GM18511 (cell line): ENCODE data around the gene EME2.

Experiments
- ATAC-seq: cut with Tn5 transposase; IDR thresholded peaks from one replicate; pipeline ENCODE4 v1.9.1; 2021; ENCODE audit warnings: mild to moderate bottlenecking, moderate library complexity; ENCODE audit not compliant: unreplicated experiment

EME2 gene

DNA sequence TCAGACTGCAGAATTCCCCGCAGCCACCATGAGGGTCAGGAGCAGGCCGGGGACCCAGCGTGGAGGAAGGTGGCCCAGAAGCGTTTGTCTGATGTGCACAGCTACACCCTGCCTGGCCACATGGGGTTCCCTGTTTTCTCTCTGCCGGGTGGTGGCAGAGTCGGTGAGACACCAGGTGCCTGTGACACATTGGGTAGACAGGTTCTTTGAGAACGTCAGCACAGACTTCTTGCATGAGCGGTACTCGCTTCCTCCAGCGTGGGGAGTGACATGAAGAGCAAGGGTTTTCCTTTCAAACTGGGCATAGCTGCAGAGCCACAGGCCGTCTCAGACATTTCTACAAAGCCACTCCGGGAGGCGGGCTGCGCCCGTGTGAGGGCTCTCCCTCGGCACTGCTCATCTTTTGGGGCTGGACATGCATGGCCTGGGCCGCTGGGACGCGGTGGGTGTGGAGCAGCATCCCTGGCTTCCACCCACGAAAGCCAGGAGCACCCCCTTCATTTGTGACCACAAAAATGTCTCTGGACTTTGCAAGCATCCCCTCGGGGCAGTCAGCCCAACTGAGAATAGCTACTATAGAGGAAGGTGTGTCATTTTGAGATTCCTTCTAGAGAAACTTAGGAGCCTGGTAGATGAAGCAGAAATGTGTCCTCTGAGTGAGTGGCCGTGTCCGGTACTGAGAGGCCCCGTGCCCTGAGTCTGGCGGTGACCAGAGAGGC is 27.3 kb upstream of the EME2 start:
- no peak for ATAC-seq

DNA sequence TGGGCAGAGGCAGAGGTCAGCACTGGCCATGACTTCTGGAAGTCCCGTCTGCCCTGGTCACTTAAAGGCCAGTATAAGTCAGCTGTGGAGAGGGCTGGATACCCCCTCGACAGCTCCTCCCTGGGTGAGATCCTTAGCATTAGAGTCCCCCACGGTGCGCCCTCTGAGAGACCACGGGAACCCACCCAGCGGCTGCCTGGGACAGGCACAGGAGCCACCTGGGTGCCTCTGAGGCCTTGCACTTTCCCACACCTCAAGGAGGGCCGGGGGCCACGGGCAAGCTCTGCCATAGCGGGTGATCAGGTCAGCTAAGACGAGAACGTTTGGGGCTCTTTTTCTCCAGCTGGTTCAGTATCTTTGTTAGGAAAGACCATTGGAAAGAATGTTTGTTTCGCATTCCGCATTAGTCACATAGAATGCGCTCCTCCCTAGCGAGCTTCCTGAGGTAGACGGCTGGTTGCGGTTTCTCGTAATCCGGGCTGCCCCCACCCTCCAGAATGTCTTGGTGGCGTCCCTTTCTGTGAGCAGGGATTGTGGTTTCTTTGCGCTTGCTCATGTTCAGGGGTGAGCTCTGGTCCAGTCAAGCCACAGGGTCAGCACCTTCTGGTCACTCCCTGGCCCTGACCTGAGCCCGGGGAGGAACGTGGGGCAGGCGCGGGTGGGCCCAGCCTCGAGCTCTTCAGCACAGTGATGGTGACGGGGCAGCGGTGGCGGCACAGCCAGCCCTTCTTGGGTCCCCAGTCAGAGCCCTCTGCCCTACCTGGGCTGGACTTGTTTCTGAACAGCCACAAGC is 26.5 kb upstream of the EME2 start:
- ATAC-seq: no peak

GRCh38 chr16:1746693-1747195 is 25.9 kb upstream of the EME2 start:
- ATAC-seq: no peak

DNA sequence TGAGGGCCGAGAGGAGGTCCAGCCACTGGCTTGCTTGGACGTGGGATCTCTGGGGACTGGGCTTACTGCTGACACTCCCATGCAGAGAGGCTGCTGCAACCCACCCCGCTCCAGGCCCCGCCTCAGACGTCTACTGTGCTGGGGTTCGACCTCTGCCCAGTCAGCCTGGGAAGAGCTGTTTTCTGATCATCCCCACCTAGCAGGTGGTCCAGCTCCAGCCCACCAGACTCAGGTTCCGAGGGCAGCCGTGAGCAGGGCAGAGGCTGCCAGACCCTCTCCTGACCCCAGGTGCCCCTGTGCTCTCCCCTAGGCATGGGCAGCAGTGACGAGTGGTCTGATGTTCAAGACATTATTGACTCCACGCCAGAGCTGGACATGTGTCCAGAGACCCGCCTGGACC is 24.7 kb upstream of the EME2 start:
- ATAC-seq: no peak

- ATAC-seq: no peak
Measured at GRCh38 chr16:1749152-1750117, 23.2 kb upstream of the EME2 start.

- ATAC-seq: no peak
Measured at GRCh38 chr16:1751946-1752345, 20.7 kb upstream of the EME2 start.

GRCh38 chr16:1752853-1753252 is 19.8 kb upstream of the EME2 start:
- ATAC-seq: no peak

- ATAC-seq: no peak
Measured at GRCh38 chr16:1754204-1754603, 18.4 kb upstream of the EME2 start.

GRCh38 chr16:1757714-1758461 is 14.7 kb upstream of the EME2 start:
- no peak for ATAC-seq

GRCh38 chr16:1758923-1759322 is 13.7 kb upstream of the EME2 start:
- ATAC-seq: no peak

GRCh38 chr16:1759511-1759910 is 13.1 kb upstream of the EME2 start:
- ATAC-seq: no peak

- ATAC-seq: no peak
Measured at GRCh38 chr16:1760911-1761310, 11.7 kb upstream of the EME2 start.

DNA sequence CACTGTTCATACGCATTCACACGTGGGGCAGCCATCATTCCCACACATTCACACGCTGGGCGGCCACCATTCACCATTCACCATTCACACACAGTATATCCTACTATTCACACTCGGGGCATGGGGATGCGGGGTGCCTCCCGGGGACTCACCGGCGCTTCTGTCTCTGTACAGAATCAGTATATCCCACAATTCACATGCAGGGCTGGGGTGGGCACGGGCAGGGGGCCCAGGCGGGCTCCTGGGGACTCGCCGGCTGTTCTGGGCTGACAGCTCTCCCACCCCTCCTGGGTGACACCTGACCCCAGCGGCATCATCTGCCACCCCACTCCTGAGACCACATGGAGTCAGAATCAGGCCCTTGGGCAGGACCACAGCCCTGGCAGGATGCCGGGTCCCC is 10.9 kb upstream of the EME2 start:
- ATAC-seq: no peak

DNA sequence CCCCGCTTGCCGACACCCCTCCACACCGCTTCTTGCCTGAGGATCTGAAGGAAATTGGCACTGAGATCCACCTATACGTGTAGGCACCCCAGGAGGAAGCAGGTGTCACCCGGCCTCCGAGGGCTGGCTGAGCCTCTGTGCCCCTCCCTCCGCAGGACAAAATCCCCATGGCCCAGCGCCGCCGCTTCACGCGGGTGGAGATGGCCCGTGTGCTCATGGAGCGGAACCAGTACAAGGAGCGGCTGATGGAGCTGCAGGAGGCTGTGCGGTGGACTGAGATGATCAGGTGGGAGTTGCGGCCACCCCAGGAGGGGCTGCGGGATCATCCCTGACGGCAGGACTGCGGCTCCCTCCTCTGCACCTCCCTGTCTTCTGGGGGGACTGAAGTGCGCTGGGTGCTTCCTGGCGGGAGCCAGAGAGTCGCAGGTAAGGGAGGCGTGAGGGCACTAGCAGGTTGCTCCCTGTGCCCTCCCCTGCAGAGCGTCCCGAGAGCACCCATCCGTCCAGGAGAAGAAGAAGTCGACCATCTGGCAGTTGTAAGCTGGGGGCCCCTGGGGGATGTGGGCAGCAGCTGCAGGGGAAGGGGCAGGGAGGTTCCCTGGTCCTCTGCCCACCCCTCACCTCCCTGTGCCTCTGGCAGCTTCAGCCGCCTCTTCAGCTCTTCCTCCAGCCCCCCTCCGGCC is 10.3 kb upstream of the EME2 start:
- ATAC-seq: no peak

DNA sequence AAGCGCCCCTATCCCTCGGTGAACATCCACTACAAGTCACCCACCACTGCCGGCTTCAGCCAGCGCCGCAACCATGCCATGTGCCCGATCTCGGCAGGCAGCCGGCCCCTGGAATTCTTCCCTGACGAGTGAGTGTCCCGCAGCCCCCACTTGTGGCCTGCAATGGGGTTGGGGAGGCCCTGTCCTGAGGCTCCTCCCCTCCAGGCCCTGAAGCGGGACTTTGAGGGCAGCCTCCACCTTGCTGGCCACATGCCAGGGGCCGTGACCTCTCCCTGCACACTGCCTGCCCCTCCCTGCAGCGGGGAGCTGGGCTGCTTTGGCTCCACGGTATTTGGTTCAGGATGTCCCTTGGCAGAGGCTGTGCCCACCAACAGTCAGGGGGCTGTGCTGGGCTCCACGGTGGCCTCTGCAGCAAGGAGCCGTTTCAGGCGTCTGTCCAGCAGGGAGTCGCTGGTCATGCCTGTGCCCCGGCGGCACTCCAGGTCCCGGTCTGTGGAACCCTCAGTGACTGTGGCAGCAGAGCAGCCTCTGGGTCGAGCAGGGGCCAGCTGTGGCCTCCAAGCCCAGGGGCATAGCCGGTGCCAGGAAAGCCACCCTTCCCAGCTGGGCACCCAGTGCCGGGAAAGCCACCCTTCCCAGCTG is 9.6 kb upstream of the EME2 start:
- no peak for ATAC-seq

GRCh38 chr16:1763521-1764511 is 8.8 kb upstream of the EME2 start:
- ATAC-seq: no peak

DNA sequence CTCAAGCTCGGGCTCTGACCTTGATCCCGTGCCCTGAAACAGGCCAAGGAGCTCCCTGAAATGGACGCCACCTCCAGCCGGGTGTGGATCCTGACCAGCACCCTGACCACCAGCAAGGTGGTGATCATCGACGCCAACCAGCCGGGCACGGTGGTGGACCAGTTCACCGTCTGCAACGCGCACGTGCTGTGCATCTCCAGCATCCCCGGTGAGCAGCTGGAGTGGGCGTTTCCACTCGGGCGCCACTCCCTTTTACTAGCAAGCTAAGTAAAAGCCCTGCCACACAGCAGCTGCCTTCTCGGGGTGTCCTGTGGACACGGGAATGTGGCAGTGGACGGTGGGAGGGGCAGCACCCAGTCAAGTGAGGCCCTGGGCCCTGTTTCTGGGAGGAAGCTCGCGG is 7.6 kb upstream of the EME2 start:
- no peak for ATAC-seq

DNA sequence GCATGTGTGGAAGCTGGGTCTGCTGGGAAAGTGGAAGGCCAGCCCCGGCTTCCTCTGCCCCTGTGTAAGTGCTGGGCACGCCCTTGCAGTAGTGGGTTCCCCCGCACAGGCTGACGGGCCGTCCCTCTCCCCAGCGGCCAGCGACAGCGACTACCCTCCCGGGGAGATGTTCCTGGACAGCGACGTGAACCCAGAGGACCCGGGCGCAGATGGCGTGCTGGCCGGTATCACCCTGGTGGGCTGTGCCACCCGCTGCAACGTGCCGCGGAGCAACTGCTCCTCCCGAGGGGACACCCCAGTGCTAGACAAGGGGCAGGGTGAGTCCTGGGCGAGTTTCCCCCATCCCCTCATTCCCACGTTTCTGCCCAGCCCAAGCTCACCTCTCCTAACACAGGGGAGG is 6.8 kb upstream of the EME2 start:
- no peak for ATAC-seq
